Mesendoderm (in vitro differentiated cells): ENCODE results near the gene MMRN1. TPM values are rescaled to one million over a fixed set of nuclear protein-coding genes. Genes with fewer than 3 reads are reported as not detected.
A peak's percentile ranks its signal among the peaks of the same experiment; 100 is the strongest.

ENCODE experiments used
- DNase-seq: peaks from one replicate; pipeline ENCODE4 v3.0.0; 2013
- H2AK5ac ChIP-seq: 2 replicates; pipeline ENCODE4 v1.6.1; 2013; ENCODE audit warnings: low read length, inconsistent platforms
- H2BK120ac ChIP-seq: 2 replicates; pipeline ENCODE4 v1.6.1; 2013; ENCODE audit warnings: low read depth, mild to moderate bottlenecking, low read length, moderate library complexity, mixed read lengths
- H2BK15ac ChIP-seq: replicated peaks from 2 replicates; pipeline ENCODE4 v1.6.1; 2013; ENCODE audit warnings: low read depth, mild to moderate bottlenecking, moderate library complexity
- H2BK5ac ChIP-seq: 2 replicates; pipeline ENCODE4 v1.6.1; 2013; ENCODE audit warnings: low read length, inconsistent platforms
- H3K18ac ChIP-seq: 2 replicates; pipeline ENCODE4 v1.6.1; 2013; ENCODE audit warnings: mild to moderate bottlenecking, low read length, mixed read lengths
- H3K23ac ChIP-seq: one replicate; pipeline ENCODE4 v1.6.1; 2013; ENCODE audit warnings: low read length
- H3K27ac ChIP-seq: 2 replicates; pipeline ENCODE4 v1.5.1; 2013; ENCODE audit warnings: low read depth, mild to moderate bottlenecking, inconsistent platforms, low read length, moderate library complexity
- H3K27me3 ChIP-seq: 2 replicates; pipeline ENCODE4 v1.6.1; 2013; ENCODE audit warnings: low read length, control low read depth, mild to moderate bottlenecking, inconsistent platforms; ENCODE audit not compliant: insufficient read depth, poor library complexity
- H3K36me3 ChIP-seq: 2 replicates; pipeline ENCODE4 v1.6.1; 2013; ENCODE audit warnings: low read length, inconsistent platforms; ENCODE audit not compliant: control insufficient read depth, insufficient read depth
- H3K4ac ChIP-seq: one replicate; pipeline ENCODE4 v1.6.1; 2013; ENCODE audit warnings: low read depth, mild to moderate bottlenecking, low read length, moderate library complexity
- H3K4me1 ChIP-seq: 2 replicates; pipeline ENCODE4 v1.6.1; 2013; ENCODE audit warnings: low read depth, low read length, inconsistent platforms; ENCODE audit not compliant: control insufficient read depth
- H3K4me2 ChIP-seq: 2 replicates; pipeline ENCODE4 v1.6.1; 2013; ENCODE audit warnings: low read length
- H3K4me3 ChIP-seq: 2 replicates; pipeline ENCODE4 v1.5.1; 2013; ENCODE audit warnings: mild to moderate bottlenecking, low read length
- H3K56ac ChIP-seq: one replicate; pipeline ENCODE4 v1.6.1; 2013; ENCODE audit warnings: low read length
- H3K79me1 ChIP-seq: 2 replicates; pipeline ENCODE4 v1.6.1; 2013; ENCODE audit warnings: low read length, inconsistent platforms
- H3K79me2 ChIP-seq: 2 replicates; pipeline ENCODE4 v1.6.1; 2013; ENCODE audit warnings: mild to moderate bottlenecking, low read length; ENCODE audit not compliant: control insufficient read depth, insufficient read depth
- H3K9ac ChIP-seq: 2 replicates; pipeline ENCODE4 v1.6.1; 2013; ENCODE audit warnings: low read length, inconsistent platforms
- H4K5ac ChIP-seq: one replicate; pipeline ENCODE4 v1.6.1; 2013; ENCODE audit warnings: low read length
- H4K8ac ChIP-seq: one replicate; pipeline ENCODE4 v1.6.1; 2013; ENCODE audit warnings: low read depth, mild to moderate bottlenecking, control low read depth, low read length, moderate library complexity
- WGBS: extraction: QIAGEN DNeasy Blood & Tissue Kit; methylation state at CpG from one replicate; pipeline ENCODE4 v1.1.7; 2013; ENCODE audit warnings: low lambda C conversion rate, missing lambda C conversion rate; ENCODE audit not compliant: insufficient coverage; ENCODE audit errors: extremely low coverage; 5-methylcytosine and 5-hydroxymethylcytosine counted together
- polyA plus RNA-seq, 2 experiments: library from polyadenylated mRNA; stranded (reverse); fragments of 200-250 nt; gene quantifications; one replicate each; pipeline ENCODE4 v1.2.3, GENCODE V29; 2013

Gene MMRN1, protein sequence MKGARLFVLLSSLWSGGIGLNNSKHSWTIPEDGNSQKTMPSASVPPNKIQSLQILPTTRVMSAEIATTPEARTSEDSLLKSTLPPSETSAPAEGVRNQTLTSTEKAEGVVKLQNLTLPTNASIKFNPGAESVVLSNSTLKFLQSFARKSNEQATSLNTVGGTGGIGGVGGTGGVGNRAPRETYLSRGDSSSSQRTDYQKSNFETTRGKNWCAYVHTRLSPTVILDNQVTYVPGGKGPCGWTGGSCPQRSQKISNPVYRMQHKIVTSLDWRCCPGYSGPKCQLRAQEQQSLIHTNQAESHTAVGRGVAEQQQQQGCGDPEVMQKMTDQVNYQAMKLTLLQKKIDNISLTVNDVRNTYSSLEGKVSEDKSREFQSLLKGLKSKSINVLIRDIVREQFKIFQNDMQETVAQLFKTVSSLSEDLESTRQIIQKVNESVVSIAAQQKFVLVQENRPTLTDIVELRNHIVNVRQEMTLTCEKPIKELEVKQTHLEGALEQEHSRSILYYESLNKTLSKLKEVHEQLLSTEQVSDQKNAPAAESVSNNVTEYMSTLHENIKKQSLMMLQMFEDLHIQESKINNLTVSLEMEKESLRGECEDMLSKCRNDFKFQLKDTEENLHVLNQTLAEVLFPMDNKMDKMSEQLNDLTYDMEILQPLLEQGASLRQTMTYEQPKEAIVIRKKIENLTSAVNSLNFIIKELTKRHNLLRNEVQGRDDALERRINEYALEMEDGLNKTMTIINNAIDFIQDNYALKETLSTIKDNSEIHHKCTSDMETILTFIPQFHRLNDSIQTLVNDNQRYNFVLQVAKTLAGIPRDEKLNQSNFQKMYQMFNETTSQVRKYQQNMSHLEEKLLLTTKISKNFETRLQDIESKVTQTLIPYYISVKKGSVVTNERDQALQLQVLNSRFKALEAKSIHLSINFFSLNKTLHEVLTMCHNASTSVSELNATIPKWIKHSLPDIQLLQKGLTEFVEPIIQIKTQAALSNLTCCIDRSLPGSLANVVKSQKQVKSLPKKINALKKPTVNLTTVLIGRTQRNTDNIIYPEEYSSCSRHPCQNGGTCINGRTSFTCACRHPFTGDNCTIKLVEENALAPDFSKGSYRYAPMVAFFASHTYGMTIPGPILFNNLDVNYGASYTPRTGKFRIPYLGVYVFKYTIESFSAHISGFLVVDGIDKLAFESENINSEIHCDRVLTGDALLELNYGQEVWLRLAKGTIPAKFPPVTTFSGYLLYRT
- not detected for polyA plus RNA-seq (2013, experiment 1 of 2)
- polyA plus RNA-seq (2013, experiment 2 of 2), result not detected

DNA sequence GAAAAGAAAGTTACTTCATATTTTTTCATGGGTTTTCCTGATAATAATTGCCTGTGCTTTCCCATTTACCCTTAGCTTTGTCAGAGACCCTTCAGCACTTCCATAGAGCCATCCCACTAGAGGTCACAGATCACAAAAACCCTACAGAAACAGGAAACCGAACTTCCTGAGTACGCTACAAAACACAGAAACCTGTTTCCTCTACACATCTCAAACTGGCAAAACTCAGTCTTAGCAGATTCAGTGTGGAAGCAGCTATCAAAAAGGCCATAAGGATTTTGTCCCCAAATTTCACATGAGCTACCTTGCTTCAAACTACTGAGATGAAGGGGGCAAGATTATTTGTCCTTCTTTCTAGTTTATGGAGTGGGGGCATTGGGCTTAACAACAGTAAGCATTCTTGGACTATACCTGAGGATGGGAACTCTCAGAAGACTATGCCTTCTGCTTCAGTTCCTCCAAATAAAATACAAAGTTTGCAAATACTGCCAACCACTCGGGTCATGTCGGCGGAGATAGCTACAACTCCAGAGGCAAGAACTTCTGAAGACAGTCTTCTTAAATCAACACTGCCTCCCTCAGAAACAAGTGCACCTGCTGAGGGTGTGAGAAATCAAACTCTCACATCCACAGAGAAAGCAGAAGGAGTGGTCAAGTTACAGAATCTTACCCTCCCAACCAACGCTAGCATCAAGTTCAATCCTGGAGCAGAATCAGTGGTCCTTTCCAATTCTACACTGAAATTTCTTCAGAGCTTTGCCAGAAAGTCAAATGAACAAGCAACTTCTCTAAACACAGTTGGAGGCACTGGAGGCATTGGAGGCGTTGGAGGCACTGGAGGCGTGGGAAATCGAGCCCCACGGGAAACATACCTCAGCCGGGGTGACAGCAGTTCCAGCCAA is at the start of gene MMRN1:
Gene MMRN1 (plus strand): TSS at position 206 of the 902 bp plus-strand sequence. CDS start 118 bp downstream, at position 324.
- Histone ChIP-seq H3K36me3 (no peaks in the 10 kb centered on the region), H2BK15ac (no peak within 1 kb of the TSS), H2BK120ac (no peak within 1 kb of the TSS)

GRCh38 chr4:89847571-89848325 is 46.9 kb upstream of the MMRN1 start:
- Histone ChIP-seq H3K79me2 (no peaks in the 10 kb centered on the region), H3K36me3 (no peaks in the 10 kb centered on the region), H3K4me2 (no peak overlapping the region), H3K79me1 (no peaks in the 10 kb centered on the region), H2BK15ac (no peak overlapping the region), H3K9ac (no peak overlapping the region), H3K23ac (no peak overlapping the region), H3K4me3 (no peak overlapping the region), H3K4ac (no peak overlapping the region), H3K18ac (no peak overlapping the region), H2BK120ac (no peak overlapping the region), H3K27ac (no peak overlapping the region), H4K8ac (no peak overlapping the region), H3K56ac (no peak overlapping the region), H2BK5ac (no peak overlapping the region), H3K27me3 (no peaks in the 10 kb centered on the region), H2AK5ac (no peak overlapping the region), H4K5ac (no peak overlapping the region), H3K4me1 (no peaks in the 10 kb centered on the region)
- no CpG with 5 or more reads among the region's 1 CpG for WGBS
- DNase-seq, result no peak

More for the DNA sequence above, at the start of gene MMRN1:
- peak; percentile 8 for DNase-seq
- H4K8ac ChIP-seq, result no peak within 1 kb of the TSS
- no peak within 1 kb of the TSS for H3K9ac ChIP-seq
- H3K79me2 ChIP-seq, result no peaks in the 10 kb centered on the region
- H3K27me3 ChIP-seq, result no peaks in the 10 kb centered on the region
- H3K56ac ChIP-seq, result no peak within 1 kb of the TSS
- no peak within 1 kb of the TSS for H3K23ac ChIP-seq
- H3K4me1 ChIP-seq, result no peaks in the 10 kb centered on the region
- H2AK5ac ChIP-seq, result no peak within 1 kb of the TSS
- no peak within 1 kb of the TSS for H4K5ac ChIP-seq
- H3K4me2 ChIP-seq, result no peak within 1 kb of the TSS
- no peak within 1 kb of the TSS for H3K27ac ChIP-seq
- H3K4me3 ChIP-seq, result no peak within 1 kb of the TSS
- no peaks in the 10 kb centered on the region for H3K79me1 ChIP-seq
- H3K18ac ChIP-seq, result no peak within 1 kb of the TSS
- no peak within 1 kb of the TSS for H2BK5ac ChIP-seq
- WGBS, result no CpG with 5 or more reads among the region's 11 CpGs
- H3K4ac ChIP-seq, result no peak within 1 kb of the TSS

GRCh38 chr4:89855236-89855635 is 39.4 kb upstream of the MMRN1 start:
- no peak overlapping the region for H4K8ac ChIP-seq
- H3K56ac ChIP-seq, result no peak overlapping the region
- no CpG with 5 or more reads among the region's 3 CpGs for WGBS
- no peaks in the 10 kb centered on the region for H3K27me3 ChIP-seq
- no peak overlapping the region for H4K5ac ChIP-seq
- DNase-seq, result no peak
- no peak overlapping the region for H2AK5ac ChIP-seq
- H3K18ac ChIP-seq, result no peak overlapping the region
- H2BK15ac ChIP-seq, result no peak overlapping the region
- no peaks in the 10 kb centered on the region for H3K4me1 ChIP-seq
- H3K79me1 ChIP-seq, result no peaks in the 10 kb centered on the region
- H3K79me2 ChIP-seq, result no peaks in the 10 kb centered on the region
- H2BK5ac ChIP-seq, result no peak overlapping the region
- H3K9ac ChIP-seq, result no peak overlapping the region
- no peak overlapping the region for H3K27ac ChIP-seq
- no peak overlapping the region for H3K4me2 ChIP-seq
- H2BK120ac ChIP-seq, result no peak overlapping the region
- H3K4me3 ChIP-seq, result no peak overlapping the region
- no peaks in the 10 kb centered on the region for H3K36me3 ChIP-seq
- H3K4ac ChIP-seq, result no peak overlapping the region
- no peak overlapping the region for H3K23ac ChIP-seq

- Histone ChIP-seq H3K4me2 (no peak overlapping the region), H2AK5ac (no peak overlapping the region), H3K4ac (no peak overlapping the region), H4K5ac (no peak overlapping the region), H2BK120ac (peak overlapping the region; percentile 28), H3K79me2 (no peaks in the 10 kb centered on the region), H3K79me1 (no peaks in the 10 kb centered on the region), H3K9ac (no peak overlapping the region), H3K4me3 (no peak overlapping the region), H3K27ac (no peak overlapping the region), H3K4me1 (no peaks in the 10 kb centered on the region), H4K8ac (no peak overlapping the region), H3K23ac (no peak overlapping the region), H2BK5ac (no peak overlapping the region), H3K18ac (no peak overlapping the region), H3K36me3 (no peaks in the 10 kb centered on the region), H2BK15ac (no peak overlapping the region), H3K27me3 (no peaks in the 10 kb centered on the region), H3K56ac (no peak overlapping the region)
- no CpG with 5 or more reads among the region's 5 CpGs for WGBS
- peak; percentile 21 for DNase-seq
These were observed 33.7 kb upstream of the MMRN1 start for GRCh38 chr4:89860971-89861370.
